ENCODE data around the gene FBXL22. TPM values are rescaled to one million over a fixed set of nuclear protein-coding genes. Genes with fewer than 3 reads are reported as not detected.

FBXL22 gene
- total and polyA plus RNA-seq, 2 donors (not counting 1 experiment from before 2014, with no cell fraction given), result 0.30 to 2.5 TPM

- peaks cover 82% of the 10 kb centered on the region for H3K4me1 Mint-ChIP-seq
- 95% methylated on average over 7 of the region's 12 CpGs for WGBS (ENCODE audit: insufficient coverage)
- H3K4me1 ChIP-seq (ENCODE audit: control insufficient read depth in 2 of 2, insufficient read depth in 2 of 2, low read length in 2 of 2), result peaks cover 56 to 70% of the 10 kb centered on the region in 2 donors
Measured at GRCh38 chr15:63598473-63599400, 1.6 kb downstream of the FBXL22 start.

More at GRCh38 chr15:63598473-63599400, 1.6 kb downstream of the FBXL22 start:
- Mint-ChIP-seq H3K9me3 (ENCODE audit: insufficient read depth) (no peaks in the 10 kb centered on the region), H3K27ac (peak overlapping the region; percentile 96), H3K4me3 (peak overlapping the region; percentile 96), H3K27me3 (no peaks in the 10 kb centered on the region)
- Histone ChIP-seq H3K4me3 (ENCODE audit: control extremely low read depth in 1 of 5, extremely low read depth in 1 of 5, insufficient read depth in 1 of 5, low read depth in 2 of 5, low read length in 4 of 5) (peak overlapping the region in 2 of 5 experiments; percentile 68 to 74), H3K9me3 (ENCODE audit: control extremely low read depth in 1 of 3, control insufficient read depth in 2 of 3, insufficient read depth in 1 of 3, low read length in 2 of 3) (no peaks in the 10 kb centered on the region), H3K79me2 (ENCODE audit: control insufficient read depth, insufficient read depth, low read length) (no peaks in the 10 kb centered on the region), H3K27ac (ENCODE audit: low read length in 2 of 2) (peak overlapping the region; percentile 65 to 76), H2AFZ (ENCODE audit: insufficient read depth, low read depth, low read length, poor library complexity, severe bottlenecking) (peak overlapping the region; percentile 86), H3K9ac (ENCODE audit: low read length) (peak overlapping the region; percentile 68), H3K36me3 (replicated peaks in 1 of 2; ENCODE audit: control extremely low read depth in 1 of 2, control insufficient read depth in 1 of 2, extremely low read depth in 1 of 2, insufficient read depth in 2 of 2, low read length in 1 of 2) (no peaks in the 10 kb centered on the region), H3K4me2 (replicated peaks; ENCODE audit: low read depth, low read length, poor library complexity, severe bottlenecking) (peak overlapping the region; percentile 92), H4K20me1 (ENCODE audit: control insufficient read depth, insufficient read depth, low read length, poor library complexity, severe bottlenecking) (no peaks in the 10 kb centered on the region), H3K27me3 (replicated peaks in 1 of 4; ENCODE audit: control extremely low read depth in 1 of 4, control insufficient read depth in 3 of 4, insufficient read depth in 4 of 4, low read length in 3 of 4) (no peaks in the 10 kb centered on the region)
- no peak for TF ChIP-seq CTCF (IDR thresholded peaks at IDR 0.05)
- no peak for TF ChIP-seq EZH2 (IDR thresholded peaks at IDR 0.05; ENCODE audit: borderline replicate concordance, insufficient read depth, low read depth, low read length, poor library complexity, severe bottlenecking)
- ATAC-seq (ENCODE audit: low read depth) (no peak), DNase-seq (no peak)
- intact Hi-C loops (cut with micrococcal nuclease), result loop anchor here (1.0 to 10.0 kb wide), 2 partner anchors 54 to 132 kb away; no protein-coding TSS in a partner anchor
- CTCF ChIA-PET, result interaction anchor here (0.8 to 3.7 kb wide), 17 partner anchors 11 to 136 kb away, joined by 3 to 37 read pairs (median 4); no protein-coding TSS in a partner anchor
- POLR2A ChIA-PET, result interaction anchor here (0.6 to 3.9 kb wide), 5 partner anchors 94 to 317 kb away, joined by 3 to 27 read pairs (median 5); partner anchors contain the start of gene USP3
